Mesenchymal stem cell (in vitro differentiated cells and primary cell): ENCODE results near the gene DPAGT1.

Experiments
- DNase-seq: peaks from one replicate; pipeline ENCODE4 v3.0.0-alpha.2; 2013
- H2AFZ ChIP-seq: one replicate; pipeline ENCODE4 v1.6.1; 2013; ENCODE audit warnings: low read depth, mild to moderate bottlenecking, control low read depth, inconsistent platforms, low read length, moderate library complexity
- H2AK5ac ChIP-seq: 2 replicates; pipeline ENCODE4 v1.6.1; 2013; ENCODE audit warnings: low read length, moderate library complexity, mild to moderate bottlenecking, inconsistent platforms; ENCODE audit not compliant: severe bottlenecking
- H2BK120ac ChIP-seq: one replicate; pipeline ENCODE4 v1.6.1; 2013; ENCODE audit warnings: low read depth, mild to moderate bottlenecking, inconsistent platforms, low read length, moderate library complexity
- H2BK12ac ChIP-seq, 2 experiments: one replicate each; pipeline ENCODE4 v1.6.1; 2013; ENCODE audit warnings: inconsistent platforms in 2 of 2, low read length in 2 of 2, mild to moderate bottlenecking in 2 of 2, moderate library complexity in 2 of 2, control low read depth in 1 of 2
- H2BK15ac ChIP-seq: one replicate; pipeline ENCODE4 v1.6.1; 2013; ENCODE audit warnings: mild to moderate bottlenecking, low read depth, inconsistent platforms; ENCODE audit not compliant: poor library complexity, severe bottlenecking
- H2BK5ac ChIP-seq: 2 replicates; pipeline ENCODE4 v1.6.1; 2013; ENCODE audit warnings: low read depth, mild to moderate bottlenecking, low read length, control low read depth, inconsistent platforms; ENCODE audit not compliant: poor library complexity, severe bottlenecking
- H3K14ac ChIP-seq, 2 experiments: one replicate each; pipeline ENCODE4 v1.6.1; 2013; ENCODE audit warnings: inconsistent platforms in 2 of 2, low read length in 2 of 2, control low read depth in 1 of 2, mild to moderate bottlenecking in 1 of 2, moderate library complexity in 1 of 2
- H3K18ac ChIP-seq, 2 experiments: one replicate each; pipeline ENCODE4 v1.6.1; 2013; ENCODE audit warnings: inconsistent platforms in 2 of 2, low read length in 2 of 2, control low read depth in 1 of 2, low read depth in 1 of 2, mild to moderate bottlenecking in 1 of 2
- H3K23ac ChIP-seq, 2 experiments: one replicate each; pipeline ENCODE4 v1.6.1; 2013; ENCODE audit warnings: inconsistent platforms in 2 of 2, low read length in 2 of 2, mild to moderate bottlenecking in 2 of 2, moderate library complexity in 2 of 2, control low read depth in 1 of 2
- H3K27ac ChIP-seq: 2 replicates; pipeline ENCODE4 v1.5.1; 2013; ENCODE audit warnings: mild to moderate bottlenecking, moderate library complexity, low read length, control low read depth, inconsistent platforms; ENCODE audit not compliant: poor library complexity, severe bottlenecking
- H3K27me3 ChIP-seq, 2 experiments: 2 replicates each; pipeline versions ENCODE4 v1.6.1 to v1.7.0; 2013; ENCODE audit warnings: low read length in 2 of 2, mild to moderate bottlenecking in 2 of 2, moderate library complexity in 2 of 2, control low read depth in 1 of 2, inconsistent platforms in 1 of 2; ENCODE audit not compliant: control insufficient read depth in 1 of 2, insufficient read depth in 1 of 2
- H3K36me3 ChIP-seq, 2 experiments: 2 replicates each; pipeline versions ENCODE4 v1.6.1 to v1.7.0; 2013; ENCODE audit warnings: low read length in 2 of 2, control low read depth in 1 of 2, inconsistent platforms in 1 of 2, low read depth in 1 of 2, mild to moderate bottlenecking in 1 of 2; ENCODE audit not compliant: insufficient read depth in 2 of 2, control insufficient read depth in 1 of 2
- H3K4ac ChIP-seq, 2 experiments: one replicate each; pipeline ENCODE4 v1.6.1; 2013; ENCODE audit warnings: inconsistent platforms in 2 of 2, low read length in 2 of 2, mild to moderate bottlenecking in 2 of 2, moderate library complexity in 2 of 2, control low read depth in 1 of 2, low read depth in 1 of 2
- H3K4me1 ChIP-seq: 2 replicates; pipeline ENCODE4 v1.6.1; 2013; ENCODE audit warnings: low read depth, low read length, control low read depth; ENCODE audit not compliant: control insufficient read depth, insufficient read depth
- H3K4me2 ChIP-seq: 2 replicates; pipeline ENCODE4 v1.6.1; 2013; ENCODE audit warnings: low read length, mild to moderate bottlenecking, inconsistent platforms; ENCODE audit not compliant: poor library complexity, severe bottlenecking
- H3K4me3 ChIP-seq, 2 experiments: 2 replicates each; pipeline versions ENCODE4 v1.5.1 to v1.7.0; 2013; ENCODE audit warnings: low read length in 2 of 2, mild to moderate bottlenecking in 2 of 2, control low read depth in 1 of 2, low read depth in 1 of 2; ENCODE audit not compliant: insufficient read depth in 1 of 2
- H3K79me1 ChIP-seq: replicated peaks from 2 replicates; pipeline ENCODE4 v1.6.1; 2013; ENCODE audit warnings: mild to moderate bottlenecking, control low read depth, low read length, inconsistent platforms; ENCODE audit not compliant: poor library complexity, severe bottlenecking
- H3K9ac ChIP-seq: 2 replicates; pipeline ENCODE4 v1.7.0; 2013; ENCODE audit warnings: mild to moderate bottlenecking, low read length, moderate library complexity
- H3K9me3 ChIP-seq: 2 replicates; pipeline ENCODE4 v1.7.0; 2013; ENCODE audit warnings: mild to moderate bottlenecking, low read length; ENCODE audit not compliant: control insufficient read depth
- H4K8ac ChIP-seq: one replicate; pipeline ENCODE4 v1.6.1; 2013; ENCODE audit warnings: inconsistent platforms, mild to moderate bottlenecking, low read length, moderate library complexity
- H4K91ac ChIP-seq: one replicate; pipeline ENCODE4 v1.6.1; 2013; ENCODE audit warnings: mild to moderate bottlenecking, low read length, inconsistent platforms
- WGBS: methylation state at CpG from one replicate; pipeline ENCODE4 v1.1.7; 2013; ENCODE audit warnings: mixed read lengths; 5-methylcytosine and 5-hydroxymethylcytosine counted together

The DPAGT1 gene

DNA sequence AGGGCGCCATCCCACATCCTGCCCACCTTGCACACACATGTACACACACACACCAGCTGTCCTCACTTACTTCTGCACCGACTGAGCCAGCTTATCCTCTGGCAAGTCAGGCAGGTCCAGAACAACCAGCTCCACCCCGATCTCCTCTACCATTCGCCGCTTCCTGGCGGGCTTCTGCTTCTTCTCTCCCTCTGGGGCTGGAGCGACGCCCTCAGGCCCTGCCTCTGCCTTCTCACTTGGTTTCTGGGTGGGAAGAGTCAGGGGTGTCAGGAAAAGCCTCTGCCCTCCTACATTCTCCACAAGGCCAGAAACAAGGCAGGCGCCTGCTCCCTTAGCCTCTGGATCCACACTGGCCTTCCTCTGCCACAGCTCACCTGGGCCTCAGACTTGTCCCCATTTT is 53.0 kb downstream of the DPAGT1 start:
- no peak overlapping the region for H2BK120ac ChIP-seq
- H3K18ac ChIP-seq, result no peak overlapping the region
- no peak overlapping the region for H3K4me2 ChIP-seq
- no peak overlapping the region for H3K27ac ChIP-seq
- WGBS, result 100% methylated on average over 3 of the region's 9 CpGs
- no peak overlapping the region for H4K91ac ChIP-seq
- no peak overlapping the region for H2BK5ac ChIP-seq
- no peak overlapping the region for H3K4ac ChIP-seq
- no peak overlapping the region for H2BK15ac ChIP-seq
- H3K27me3 ChIP-seq, result no peaks in the 10 kb centered on the region
- no peak overlapping the region for H3K14ac ChIP-seq
- H2AFZ ChIP-seq, result no peak overlapping the region
- no peak overlapping the region for H2AK5ac ChIP-seq
- H3K36me3 ChIP-seq, result peaks cover 84 to 93% of the 10 kb centered on the region in 2 experiments
- no peak overlapping the region for H2BK12ac ChIP-seq
- no peak overlapping the region for H3K9ac ChIP-seq
- no peaks in the 10 kb centered on the region for H3K9me3 ChIP-seq
- H3K23ac ChIP-seq, result no peak overlapping the region
- peaks cover 28% of the 10 kb centered on the region for H3K79me1 ChIP-seq
- no peak overlapping the region for H3K4me3 ChIP-seq
- no peak for DNase-seq
- no peaks in the 10 kb centered on the region for H3K4me1 ChIP-seq
- H4K8ac ChIP-seq, result no peak overlapping the region

DNA sequence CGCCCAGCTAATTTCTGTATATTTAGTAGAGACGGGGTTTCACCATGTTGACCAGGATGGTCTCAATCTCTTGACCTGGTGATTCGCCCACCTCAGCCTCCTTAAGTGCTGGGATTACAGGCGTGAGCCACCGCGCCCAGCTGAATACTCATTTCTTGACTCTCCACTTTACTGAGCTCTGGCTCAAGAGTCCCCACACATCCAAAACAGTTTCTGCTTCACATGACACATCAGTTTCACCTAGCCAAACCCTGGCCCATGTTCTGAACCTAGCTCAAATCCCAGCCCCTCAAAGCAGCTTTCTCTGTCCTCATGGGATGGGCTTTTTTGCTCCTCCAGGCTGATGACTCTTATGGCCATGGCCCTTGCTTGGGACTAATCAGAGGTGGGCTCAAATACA is 54.4 kb downstream of the DPAGT1 start:
- no peak overlapping the region for H3K4ac ChIP-seq
- H2BK15ac ChIP-seq, result no peak overlapping the region
- H3K27ac ChIP-seq, result no peak overlapping the region
- H2BK5ac ChIP-seq, result no peak overlapping the region
- H2BK120ac ChIP-seq, result no peak overlapping the region
- no peak overlapping the region for H3K23ac ChIP-seq
- H4K91ac ChIP-seq, result no peak overlapping the region
- no peak overlapping the region for H3K4me2 ChIP-seq
- no peak overlapping the region for H2BK12ac ChIP-seq
- no peak overlapping the region for H3K18ac ChIP-seq
- H3K9me3 ChIP-seq, result no peaks in the 10 kb centered on the region
- no peak overlapping the region for H3K9ac ChIP-seq
- H2AK5ac ChIP-seq, result no peak overlapping the region
- no peak overlapping the region for H3K14ac ChIP-seq
- no peak for DNase-seq
- peaks cover 72 to 79% of the 10 kb centered on the region in 2 experiments for H3K36me3 ChIP-seq
- H2AFZ ChIP-seq, result no peak overlapping the region
- peaks cover 18% of the 10 kb centered on the region for H3K79me1 ChIP-seq
- no peak overlapping the region for H3K4me3 ChIP-seq
- H4K8ac ChIP-seq, result no peak overlapping the region
- H3K4me1 ChIP-seq, result no peaks in the 10 kb centered on the region
- 91% methylated on average over 6 of the region's 6 CpGs for WGBS
- H3K27me3 ChIP-seq, result no peaks in the 10 kb centered on the region
